T47D (cell line): ENCODE data around the gene DHDH.

Experiments used
- DNase-seq, 2 experiments: peaks; one replicate each; pipeline versions ENCODE4 v3.0.0 to v3.0.0-alpha.2; 2011 to 2012; ENCODE audit warnings: low read depth in 1 of 2, low spot score in 1 of 2
- JUND ChIP-seq: IDR thresholded peaks from 2 replicates; pipeline ENCODE4 v1.6.1; 2012; ENCODE audit warnings: low read depth
- in situ Hi-C: cut with HindIII; loops from 2 replicates; pipeline ENCODE4 v1.10.0; 2016; ENCODE audit warnings: low sequenced_read_pairs, low pct_unique_long_range_greater_than_20kb

DHDH gene

GRCh38 chr19:48989701-48990291 is 56.3 kb downstream of the DHDH start:
- no peak for DNase-seq
- in situ Hi-C loops = no loop called here
- no peak for TF ChIP-seq JUND

GRCh38 chr19:48990400-48990799 is 56.9 kb downstream of the DHDH start:
- in situ Hi-C loops = no loop called here
- DNase-seq = no peak
- no peak for TF ChIP-seq JUND

GRCh38 chr19:48991011-48991609 is 57.6 kb downstream of the DHDH start:
- no peak for TF ChIP-seq JUND
- DNase-seq = no peak
- in situ Hi-C loops = no loop called here

- TF ChIP-seq JUND = no peak
- in situ Hi-C loops = no loop called here
- peak; percentile 62 to 74 for DNase-seq
These were observed 58.5 kb downstream of the DHDH start for GRCh38 chr19:48991873-48992580.

GRCh38 chr19:48992581-48993174 is 59.2 kb downstream of the DHDH start:
- in situ Hi-C loops = no loop called here
- no peak for DNase-seq
- TF ChIP-seq JUND = no peak

- in situ Hi-C loops = no loop called here
- DNase-seq = peak; percentile 92 to 99
- TF ChIP-seq JUND = no peak
These were observed 59.9 kb downstream of the DHDH start, which contains the start of the genes GYS1 and RUVBL2 for GRCh38 chr19:48993175-48994034. Gene GYS1, minus strand, starts transcription at chr19:48993309. Its CDS starts 197 bp downstream, at chr19:48993112. Gene RUVBL2, plus strand, starts transcription at chr19:48993887. Its CDS starts 25 bp downstream, at chr19:48993912.

GRCh38 chr19:48994035-48994386 is 60.5 kb downstream of the DHDH start:
- in situ Hi-C loops = no loop called here
- TF ChIP-seq JUND = no peak
- DNase-seq = no peak
